H1 (cell line): Measurements from ENCODE around the gene FARSB.

Experiments
- CBX8 ChIP-seq: fragments of 300-800, 300-1000 bp; sonication (generic); IDR thresholded peaks from 2 replicates; pipeline ENCODE4 v1.7.1; 2016; ENCODE audit warnings: low read depth, low read length, borderline replicate concordance
- CTCF ChIP-seq, 3 experiments: IDR thresholded peaks; 1 replicate in 2 of 3; 2 replicates in 1 of 3; pipeline versions ENCODE4 v1.5.1 to v1.6.1; 2011; ENCODE audit warnings: low read length in 3 of 3, mild to moderate bottlenecking in 3 of 3, inconsistent platforms in 2 of 3, low read depth in 1 of 3, moderate library complexity in 1 of 3; ENCODE audit not compliant: insufficient read depth in 1 of 3; ENCODE audit errors: control extremely low read depth in 1 of 3
- EGR1 ChIP-seq: IDR thresholded peaks from 2 replicates; pipeline ENCODE4 v1.6.1; 2011; ENCODE audit warnings: low read depth, low read length, borderline replicate concordance
- GABPA ChIP-seq: IDR thresholded peaks from 2 replicates; pipeline ENCODE4 v1.6.1; 2011; ENCODE audit warnings: mild to moderate bottlenecking, low read length, moderate library complexity, borderline replicate concordance; ENCODE audit not compliant: insufficient read depth
- GTF2F1 ChIP-seq: IDR thresholded peaks from 2 replicates; pipeline ENCODE4 v1.6.1; 2012; ENCODE audit warnings: low read depth, low read length, improper control_type of control experiment, borderline replicate concordance
- POLR2A ChIP-seq, 2 experiments: IDR thresholded peaks; 1 replicate in 1 of 2; 2 replicates in 1 of 2; pipeline ENCODE4 v1.6.1; 2011; ENCODE audit warnings: low read depth in 2 of 2, low read length in 2 of 2, mild to moderate bottlenecking in 2 of 2; ENCODE audit errors: control extremely low read depth in 1 of 2
- TEAD4 ChIP-seq: IDR thresholded peaks from 2 replicates; pipeline ENCODE4 v1.6.1; 2012; ENCODE audit warnings: low read depth, low read length, inconsistent platforms, mixed read lengths

GRCh38 chr2:222563106-222563718, 92.7 kb downstream of the FARSB start:
- no peak for TF ChIP-seq TEAD4
- no peak for TF ChIP-seq CTCF (IDR thresholded peaks at IDR 0.05; ENCODE audit: control extremely low read depth in 1 of 3, insufficient read depth in 1 of 3, low read depth in 1 of 3, low read length in 3 of 3)
- no peak for TF ChIP-seq EGR1
- TF ChIP-seq GTF2F1, result no peak
- no peak for TF ChIP-seq GABPA
- no peak for TF ChIP-seq POLR2A (IDR thresholded peaks at IDR 0.05; ENCODE audit: control extremely low read depth in 1 of 2, low read depth in 2 of 2, low read length in 2 of 2)
- TF ChIP-seq CBX8, result no peak
